NCI-H345 treated with DMSO at 0.1 percent for 48 hours (cell line): ENCODE data around the gene TOR1B.
"Not testable (repeated sequence)": the region's sequence is repeated elsewhere in the genome, so short reads cannot be mapped to it uniquely, and the experiment has no call there.

Source experiments
- DNase-seq: peaks from one replicate; lab custom pipeline; 2025; ENCODE audit not compliant: unreplicated experiment; lab: John Stamatoyannopoulos, UW

TOR1B gene

GRCh38 chr9:129776566-129776937 is 26.4 kb upstream of the TOR1B start:
- no peak for DNase-seq

GRCh38 chr9:129776938-129777768 is 25.8 kb upstream of the TOR1B start:
- no peak for DNase-seq

GRCh38 chr9:129777769-129778130 is 25.2 kb upstream of the TOR1B start:
- no peak for DNase-seq

- no peak for DNase-seq
These were observed 24.5 kb upstream of the TOR1B start for GRCh38 chr9:129778469-129778868.

- no peak for DNase-seq
These were observed 23.3 kb upstream of the TOR1B start for GRCh38 chr9:129779560-129780190.

GRCh38 chr9:129781131-129781530 is 21.9 kb upstream of the TOR1B start:
- DNase-seq = no peak

- no peak for DNase-seq
These were observed 21.0 kb upstream of the TOR1B start for GRCh38 chr9:129781981-129782380.

- DNase-seq = peak; percentile 55
These were observed 19.2 kb upstream of the TOR1B start for GRCh38 chr9:129783516-129784361.

GRCh38 chr9:129784970-129785369 is 18.0 kb upstream of the TOR1B start:
- not testable (repeated sequence) for DNase-seq

GRCh38 chr9:129785866-129786265 is 17.1 kb upstream of the TOR1B start:
- DNase-seq = no peak

GRCh38 chr9:129786481-129786880 is 16.5 kb upstream of the TOR1B start:
- no peak for DNase-seq

GRCh38 chr9:129794549-129794948 is 8.4 kb upstream of the TOR1B start:
- DNase-seq = no peak

GRCh38 chr9:129796029-129796428 is 7.0 kb upstream of the TOR1B start:
- not testable (repeated sequence) for DNase-seq

GRCh38 chr9:129798973-129799372 is 4.0 kb upstream of the TOR1B start:
- DNase-seq = no peak

- DNase-seq = no peak
These were observed 1.5 kb upstream of the TOR1B start for GRCh38 chr9:129801504-129801903.

- DNase-seq = no peak
These were observed 684 bp downstream of the TOR1B start for GRCh38 chr9:129803676-129804060.

GRCh38 chr9:129806061-129806460 is 3.1 kb downstream of the TOR1B start:
- no peak for DNase-seq

- DNase-seq = no peak
These were observed 6.4 kb downstream of the TOR1B start for GRCh38 chr9:129809346-129809745.

- no peak for DNase-seq
These were observed 7.1 kb downstream of the TOR1B start for GRCh38 chr9:129810116-129810515.

GRCh38 chr9:129810788-129811187 is 7.8 kb downstream of the TOR1B start:
- no peak for DNase-seq

- DNase-seq = no peak
These were observed 9.0 kb downstream of the TOR1B start for GRCh38 chr9:129811967-129812363.

- no peak for DNase-seq
These were observed 9.4 kb downstream of the TOR1B start for GRCh38 chr9:129812385-129812784.
